Transverse colon (tissue), 3 donors: ENCODE data around the gene GTF3C5.
A peak's percentile ranks its signal among the peaks of the same experiment; 100 is the strongest.

Experiments used
- CTCF ChIP-seq, 5 experiments: fragments of 200-600 bp in 3 of 5; fragments of 450-650 bp in 2 of 5; sonication (generic) in 3 of 5; IDR thresholded peaks; 1 replicate in 2 of 5; 2 replicates in 3 of 5; pipeline ENCODE4 v1.5.1; 2016 to 2017; ENCODE audit warnings: antibody characterized with exemption in 5 of 5, inconsistent platforms in 3 of 5, mild to moderate bottlenecking in 2 of 5, moderate library complexity in 1 of 5
- EP300 ChIP-seq: sonication (generic); formaldehyde crosslinking; IDR thresholded peaks from one replicate; pipeline ENCODE4 v1.6.1; 2017; ENCODE audit warnings: antibody characterized with exemption, low read depth
- POLR2A ChIP-seq: fragments of 450-650 bp; IDR thresholded peaks from one replicate; pipeline ENCODE4 v1.6.1; 2016; ENCODE audit warnings: antibody characterized with exemption, mild to moderate bottlenecking, moderate library complexity

DNA sequence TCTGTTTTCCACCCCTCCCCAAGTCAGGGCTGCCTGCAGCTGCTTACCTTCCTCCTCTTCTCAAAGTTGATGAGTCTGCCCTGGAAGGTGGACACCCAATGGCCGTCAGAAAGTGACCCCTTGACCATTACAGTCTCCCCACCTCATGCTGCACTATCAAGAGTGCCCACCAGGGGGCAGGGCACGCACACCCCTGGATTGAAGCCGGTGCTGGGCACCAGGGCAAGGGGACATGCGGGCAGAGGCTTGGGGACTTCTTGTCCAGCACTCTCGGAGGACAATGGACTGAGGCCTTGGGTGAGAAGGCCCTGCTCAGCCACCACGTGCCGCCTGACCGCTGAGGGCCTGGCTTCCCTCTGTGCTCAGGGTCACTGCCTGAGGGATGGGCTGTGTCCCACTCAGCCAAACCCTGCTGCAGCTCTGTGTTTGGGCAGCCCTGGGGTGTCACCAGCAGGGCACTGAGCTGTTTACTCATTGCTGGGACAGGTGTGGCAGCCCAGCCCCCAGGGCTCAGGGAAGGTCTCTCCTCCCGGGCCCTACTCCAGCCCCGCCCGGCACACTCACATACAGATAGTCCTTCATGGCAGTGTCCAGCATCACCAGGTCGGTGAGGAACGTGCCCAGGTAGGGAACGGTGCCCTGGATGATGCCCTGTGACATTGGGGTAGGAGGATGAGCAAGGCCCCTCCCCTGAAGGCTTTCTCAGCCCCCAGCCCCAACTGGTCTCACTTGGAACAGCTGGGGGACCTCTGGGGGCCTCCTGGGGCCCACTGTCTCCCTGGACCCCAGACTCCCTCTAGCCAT is 72.6 kb downstream of the GTF3C5 start:
- TF ChIP-seq CTCF (IDR thresholded peaks at IDR 0.05) (peak; percentile 97 to 99 (median 98)), EP300 (no peak), POLR2A (no peak)
